ENCODE measurements around the gene ZCCHC8. TPM values are rescaled to one million over a fixed set of nuclear protein-coding genes. Genes with fewer than 3 reads are reported as not detected.
A peak's percentile ranks its signal among the peaks of the same experiment; 100 is the strongest.
"Not testable (repeated sequence)": the region's sequence is repeated elsewhere in the genome, so short reads cannot be mapped to it uniquely, and the experiment has no call there.

Gene ZCCHC8
- total RNA-seq, 1 experiment from 2014 or later, result 40.4 TPM

DNA sequence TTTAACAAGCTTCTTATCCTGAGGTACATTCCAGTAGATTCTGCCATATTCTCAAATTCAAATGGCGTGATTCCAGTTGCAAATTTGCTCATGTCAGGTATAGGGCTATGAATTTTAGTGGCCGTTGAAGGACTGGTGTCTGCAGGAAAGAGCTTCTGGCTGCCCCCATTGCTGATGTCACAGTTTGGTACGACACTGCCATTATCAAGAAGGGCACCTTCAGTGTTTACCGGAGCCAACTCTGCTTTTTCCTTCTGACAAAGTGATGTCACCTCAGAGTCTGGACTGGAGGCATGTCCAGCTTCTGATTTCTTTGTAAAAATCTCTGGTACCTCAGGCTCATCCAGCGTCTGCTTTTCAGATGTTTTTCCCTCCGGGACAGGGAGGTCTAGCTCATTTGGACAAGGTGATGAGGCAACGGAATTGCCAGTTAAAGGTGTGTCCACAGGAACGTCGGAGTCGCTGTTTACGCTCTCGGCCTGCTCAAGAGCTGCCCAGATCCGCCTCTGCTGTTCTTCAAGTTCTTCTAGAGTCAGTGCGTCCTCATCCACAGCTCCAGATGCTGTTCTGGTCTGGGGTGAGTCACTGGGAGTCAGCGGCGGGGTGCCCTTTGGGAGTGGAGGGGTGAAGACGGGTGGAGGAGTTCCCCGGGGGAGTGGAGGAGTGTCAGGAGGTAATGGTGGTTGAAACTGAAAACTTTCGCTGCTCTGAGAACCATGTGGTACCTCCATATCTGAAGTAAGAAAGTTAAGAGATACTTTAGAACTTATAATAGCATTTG is 27.0 kb downstream of the ZCCHC8 start:
- Histone ChIP-seq H3K27ac (ENCODE audit: low read depth, low read length, poor library complexity, severe bottlenecking) (no peak overlapping the region), H3K4me1 (ENCODE audit: insufficient read depth, low read length, poor library complexity, severe bottlenecking) (no peaks in the 10 kb centered on the region), H3K4me3 (ENCODE audit: low read depth, low read length, poor library complexity, severe bottlenecking) (no peak overlapping the region), H3K9me3 (ENCODE audit: low read depth, low read length, poor library complexity, severe bottlenecking) (no peaks in the 10 kb centered on the region), H3K36me3 (ENCODE audit: insufficient read depth, low read length, poor library complexity, severe bottlenecking) (peaks cover 60% of the 10 kb centered on the region), H3K27me3 (replicated peaks; ENCODE audit: insufficient read depth, low read depth, low read length, poor library complexity) (no peaks in the 10 kb centered on the region)
- no peak for DNase-seq (ENCODE audit: low spot score)
- CTCF ChIA-PET, result interaction anchor here (0.6 kb wide), 1 partner anchor 111 kb away, joined by 3 read pairs; no protein-coding TSS in a partner anchor
- POLR2A ChIA-PET (ENCODE audit: low non-redundant PET), result no interaction called here
- intact Hi-C loops (cut with micrococcal nuclease; ENCODE audit: unreplicated experiment), result loop anchor here (5.0 kb wide), 1 partner anchor 136 kb away; no protein-coding TSS in a partner anchor
- TF ChIP-seq, protein P1, sequence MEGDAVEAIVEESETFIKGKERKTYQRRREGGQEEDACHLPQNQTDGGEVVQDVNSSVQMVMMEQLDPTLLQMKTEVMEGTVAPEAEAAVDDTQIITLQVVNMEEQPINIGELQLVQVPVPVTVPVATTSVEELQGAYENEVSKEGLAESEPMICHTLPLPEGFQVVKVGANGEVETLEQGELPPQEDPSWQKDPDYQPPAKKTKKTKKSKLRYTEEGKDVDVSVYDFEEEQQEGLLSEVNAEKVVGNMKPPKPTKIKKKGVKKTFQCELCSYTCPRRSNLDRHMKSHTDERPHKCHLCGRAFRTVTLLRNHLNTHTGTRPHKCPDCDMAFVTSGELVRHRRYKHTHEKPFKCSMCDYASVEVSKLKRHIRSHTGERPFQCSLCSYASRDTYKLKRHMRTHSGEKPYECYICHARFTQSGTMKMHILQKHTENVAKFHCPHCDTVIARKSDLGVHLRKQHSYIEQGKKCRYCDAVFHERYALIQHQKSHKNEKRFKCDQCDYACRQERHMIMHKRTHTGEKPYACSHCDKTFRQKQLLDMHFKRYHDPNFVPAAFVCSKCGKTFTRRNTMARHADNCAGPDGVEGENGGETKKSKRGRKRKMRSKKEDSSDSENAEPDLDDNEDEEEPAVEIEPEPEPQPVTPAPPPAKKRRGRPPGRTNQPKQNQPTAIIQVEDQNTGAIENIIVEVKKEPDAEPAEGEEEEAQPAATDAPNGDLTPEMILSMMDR (conservative IDR thresholded peaks at IDR 0.05; ENCODE audit: low read depth, low read length), result no peak
- TF ChIP-seq EZH2 (IDR thresholded peaks at IDR 0.05; ENCODE audit: borderline replicate concordance, low read depth, low read length, poor library complexity, severe bottlenecking), result no peak
- no TSS peak for BruUV-seq (replicated peaks)

DNA sequence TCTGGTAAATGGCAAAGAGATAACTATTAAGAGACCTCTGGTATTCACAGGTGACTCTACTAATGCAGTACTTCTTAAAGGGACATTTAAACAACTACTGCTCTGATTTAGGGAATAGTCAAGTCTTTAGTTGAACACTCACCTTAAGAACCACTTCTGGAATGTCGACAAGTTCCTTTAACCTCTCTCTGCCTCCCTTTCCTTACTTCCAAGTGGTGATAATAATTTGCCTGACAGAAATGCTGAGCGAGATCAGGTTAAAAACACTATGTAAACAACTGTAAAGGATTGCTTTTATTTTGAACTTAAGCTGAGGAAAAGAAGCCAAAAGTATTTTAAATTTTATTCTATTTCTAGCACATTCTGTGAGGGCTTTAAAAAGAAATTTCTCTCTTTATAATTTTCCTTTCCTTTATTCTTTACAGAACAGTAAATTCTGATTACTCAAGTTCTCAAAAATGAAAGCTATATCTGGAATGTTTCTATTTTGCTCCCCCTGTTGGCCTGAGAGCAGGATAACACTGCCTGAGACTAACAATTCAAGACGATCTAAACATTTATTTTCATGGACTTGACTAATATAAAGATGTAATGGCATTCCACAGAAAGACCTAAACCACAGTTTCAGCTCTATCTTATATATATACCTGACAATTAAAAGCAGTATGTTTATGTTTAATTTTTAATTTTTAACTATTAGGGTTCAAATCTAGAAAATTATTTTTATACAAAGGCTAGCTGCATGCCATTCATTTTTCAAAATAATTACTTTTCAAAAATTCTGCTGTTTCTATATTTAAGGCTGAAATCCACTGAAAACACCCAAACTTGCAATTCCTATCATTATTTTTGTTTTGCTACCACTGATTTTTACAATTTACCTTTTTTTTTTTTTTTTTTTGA is 29.2 kb downstream of the ZCCHC8 start:
- no TSS peak for BruUV-seq (replicated peaks)
- Histone ChIP-seq H3K27me3 (replicated peaks; ENCODE audit: insufficient read depth, low read depth, low read length, poor library complexity) (no peaks in the 10 kb centered on the region), H3K36me3 (ENCODE audit: insufficient read depth, low read length, poor library complexity, severe bottlenecking) (peaks cover 42% of the 10 kb centered on the region), H3K9me3 (ENCODE audit: low read depth, low read length, poor library complexity, severe bottlenecking) (no peaks in the 10 kb centered on the region), H3K4me3 (ENCODE audit: low read depth, low read length, poor library complexity, severe bottlenecking) (no peak overlapping the region), H3K27ac (ENCODE audit: low read depth, low read length, poor library complexity, severe bottlenecking) (peak overlapping the region; percentile 33), H3K4me1 (ENCODE audit: insufficient read depth, low read length, poor library complexity, severe bottlenecking) (no peaks in the 10 kb centered on the region)
- ChIA-PET POLR2A (ENCODE audit: low non-redundant PET) (interaction anchor here (0.8 kb wide), 1 partner anchor 39 kb away, joined by 7 read pairs; no protein-coding TSS in a partner anchor), CTCF (interaction anchor here (0.5 to 2.1 kb wide), 7 partner anchors 12 to 136 kb away, joined by 3 to 47 read pairs (median 4); partner anchors contain the start of gene CLIP1)
- no peak for TF ChIP-seq EZH2 (IDR thresholded peaks at IDR 0.05; ENCODE audit: borderline replicate concordance, low read depth, low read length, poor library complexity, severe bottlenecking)
- TF ChIP-seq, protein P1 (conservative IDR thresholded peaks at IDR 0.05; ENCODE audit: low read depth, low read length), result peak; percentile 85
- DNase-seq (ENCODE audit: low spot score), result peak; percentile 83
- intact Hi-C loops (cut with micrococcal nuclease; ENCODE audit: unreplicated experiment), result loop anchor here (1.0 to 5.0 kb wide), 2 partner anchors 72 to 134 kb away; no protein-coding TSS in a partner anchor

DNA sequence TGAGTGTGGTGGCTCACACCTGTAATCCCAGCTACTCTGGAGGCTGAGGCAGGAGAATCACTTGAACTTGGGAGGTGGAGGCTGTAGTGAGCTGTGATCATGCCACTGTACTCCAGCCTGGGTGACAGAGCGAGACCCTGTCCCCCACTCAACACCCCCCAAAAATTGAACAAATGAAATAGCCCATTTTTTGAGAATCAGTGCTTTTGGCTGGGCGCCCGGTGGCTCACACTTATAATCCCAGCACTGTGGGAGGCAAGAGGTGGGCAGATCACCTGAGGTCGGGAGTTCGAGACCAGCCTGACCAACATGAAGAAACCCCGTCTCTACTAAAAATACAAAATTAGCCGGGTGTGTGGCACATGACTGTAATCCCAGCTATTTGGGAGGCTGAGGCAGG is 30.2 kb downstream of the ZCCHC8 start:
- H3K9me3 ChIP-seq (ENCODE audit: low read depth, low read length, poor library complexity, severe bottlenecking); H3K27me3 ChIP-seq (replicated peaks; ENCODE audit: insufficient read depth, low read depth, low read length, poor library complexity); POLR2A ChIA-PET (ENCODE audit: low non-redundant PET); H3K4me3 ChIP-seq (ENCODE audit: low read depth, low read length, poor library complexity, severe bottlenecking); H3K4me1 ChIP-seq (ENCODE audit: insufficient read depth, low read length, poor library complexity, severe bottlenecking); DNase-seq (ENCODE audit: low spot score); BruUV-seq (replicated peaks); H3K27ac ChIP-seq (ENCODE audit: low read depth, low read length, poor library complexity, severe bottlenecking): not testable (repeated sequence)
- CTCF ChIA-PET, result interaction anchor here (1.1 to 2.1 kb wide), 2 partner anchors 13 to 71 kb away, joined by 7 to 47 read pairs; no protein-coding TSS in a partner anchor
- intact Hi-C loops (cut with micrococcal nuclease; ENCODE audit: unreplicated experiment), result loop anchor here (5.0 kb wide), 1 partner anchor 133 kb away; no protein-coding TSS in a partner anchor
- H3K36me3 ChIP-seq (ENCODE audit: insufficient read depth, low read length, poor library complexity, severe bottlenecking), result peaks cover 32% of the 10 kb centered on the region

DNA sequence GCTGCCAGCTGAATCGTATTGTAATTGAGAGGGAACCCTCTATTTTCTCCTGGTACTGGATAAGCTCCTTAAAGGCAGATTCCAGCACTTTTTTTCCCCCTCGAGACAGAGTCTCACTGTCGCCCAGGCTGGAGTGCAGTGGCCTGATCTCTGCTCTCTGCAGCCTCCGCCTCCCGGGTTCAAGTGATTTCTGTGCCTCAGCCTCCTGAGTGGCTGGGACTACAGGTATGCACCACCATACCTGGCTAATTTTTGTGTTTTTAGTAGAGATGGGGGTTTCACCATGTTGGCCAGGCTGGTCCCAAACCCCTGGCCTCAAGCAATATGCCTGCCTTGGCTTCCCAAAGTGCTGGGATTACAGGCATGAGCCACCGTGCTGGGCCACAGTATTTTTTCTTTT is 30.9 kb downstream of the ZCCHC8 start:
- DNase-seq (ENCODE audit: low spot score); H3K4me3 ChIP-seq (ENCODE audit: low read depth, low read length, poor library complexity, severe bottlenecking); H3K27me3 ChIP-seq (replicated peaks; ENCODE audit: insufficient read depth, low read depth, low read length, poor library complexity); BruUV-seq (replicated peaks); CTCF ChIA-PET; H3K27ac ChIP-seq (ENCODE audit: low read depth, low read length, poor library complexity, severe bottlenecking); POLR2A ChIA-PET (ENCODE audit: low non-redundant PET); H3K4me1 ChIP-seq (ENCODE audit: insufficient read depth, low read length, poor library complexity, severe bottlenecking); H3K9me3 ChIP-seq (ENCODE audit: low read depth, low read length, poor library complexity, severe bottlenecking): not testable (repeated sequence)
- intact Hi-C loops (cut with micrococcal nuclease; ENCODE audit: unreplicated experiment), result loop anchor here (5.0 kb wide), 1 partner anchor 133 kb away; no protein-coding TSS in a partner anchor
- peaks cover 27% of the 10 kb centered on the region for H3K36me3 ChIP-seq (ENCODE audit: insufficient read depth, low read length, poor library complexity, severe bottlenecking)
